Testis (tissue), 2 donors: ENCODE data around the gene TUBGCP6.

Experiments used
- CTCF ChIP-seq, 3 experiments: fragments of 450-650 bp in 2 of 3; fragments of 200-600 bp in 1 of 3; sonication (generic) in 1 of 3; IDR thresholded peaks; one replicate each; pipeline ENCODE4 v1.5.1; 2016 to 2019; ENCODE audit warnings: antibody characterized with exemption in 3 of 3, mild to moderate bottlenecking in 2 of 3, moderate library complexity in 1 of 3
- POLR2A ChIP-seq: fragments of 450-650 bp; IDR thresholded peaks from one replicate; pipeline ENCODE4 v1.6.1; 2017; ENCODE audit warnings: antibody characterized with exemption, mild to moderate bottlenecking, moderate library complexity

- TF ChIP-seq POLR2A (no peak), CTCF (IDR thresholded peaks at IDR 0.05) (no peak)
These were observed 31.6 kb downstream of the TUBGCP6 start for GRCh38 chr22:50213263-50213662.
